ENCODE measurements around the gene QKI. TPM values are rescaled to one million over a fixed set of nuclear protein-coding genes. Genes with fewer than 3 reads are reported as not detected.
"Not testable (repeated sequence)": the region's sequence is repeated elsewhere in the genome, so short reads cannot be mapped to it uniquely, and the experiment has no call there.

QKI gene
- total RNA-seq, 4 donors from 2014 or later, result 283 to 425 (median 344) TPM

- ATAC-seq (peak; percentile 62 to 68), DNase-seq (no peak)
- in situ Hi-C loops (cut with MboI; ENCODE audit: low sequenced_read_pairs in 4 of 4), result loop anchor here (5.0 to 25.0 kb wide), 6 partner anchors 157 to 677 kb away; no protein-coding TSS in a partner anchor
- Histone ChIP-seq H3K9me3 (no peaks in the 10 kb centered on the region), H3K4me1 (peaks cover 96 to 100% of the 10 kb centered on the region in 2 donors), H3K27ac (peak overlapping the region; percentile 98 to 99 (median 99)), H3K27me3 (no peaks in the 10 kb centered on the region), H3K36me3 (no peaks in the 10 kb centered on the region), H3K4me3 (peak overlapping the region in 3 of 4 donors; percentile 13 to 26 (median 17))
- intact Hi-C loops (cut with DNase I; ENCODE audit: low total_unique reads), result loop anchor here (2.0 to 10.0 kb wide), 2 partner anchors 387 to 529 kb away; no protein-coding TSS in a partner anchor
- TF ChIP-seq POLR2A (IDR thresholded peaks at IDR 0.05), result no peak
- peak in 4 of 5 experiments; percentile 33 to 83 (median 44) for TF ChIP-seq CTCF (IDR thresholded peaks at IDR 0.05 in 4 of 5, conservative IDR thresholded peaks at IDR 0.05 in 1 of 5)
Measured at GRCh38 chr6:163427498-163428254, 13.2 kb downstream of the QKI start.

GRCh38 chr6:163428373-163428772, 13.9 kb downstream of the QKI start:
- Histone ChIP-seq H3K27me3 (no peaks in the 10 kb centered on the region), H3K4me1 (peaks cover 96 to 100% of the 10 kb centered on the region in 2 donors), H3K27ac (peak overlapping the region; percentile 98 to 99 (median 99)), H3K36me3 (no peaks in the 10 kb centered on the region), H3K4me3 (peak overlapping the region in 2 of 4 donors; percentile 13 to 17), H3K9me3 (no peaks in the 10 kb centered on the region)
- in situ Hi-C loops (cut with MboI; ENCODE audit: low sequenced_read_pairs in 4 of 4) (loop anchor here (5.0 to 25.0 kb wide), 6 partner anchors 156 to 676 kb away; no protein-coding TSS in a partner anchor), intact Hi-C loops (cut with DNase I; ENCODE audit: low total_unique reads) (loop anchor here (2.0 to 10.0 kb wide), 2 partner anchors 386 to 528 kb away; no protein-coding TSS in a partner anchor)
- no peak for DNase-seq
- TF ChIP-seq POLR2A (IDR thresholded peaks at IDR 0.05), result no peak
- TF ChIP-seq CTCF (IDR thresholded peaks at IDR 0.05 in 4 of 5, conservative IDR thresholded peaks at IDR 0.05 in 1 of 5), result no peak
- no peak for ATAC-seq

- peaks cover 94 to 96% of the 10 kb centered on the region in 2 donors for H3K4me1 ChIP-seq
- no peaks in the 10 kb centered on the region for H3K27me3 ChIP-seq
- peak overlapping the region; percentile 98 to 99 (median 99) for H3K27ac ChIP-seq
- no peaks in the 10 kb centered on the region for H3K9me3 ChIP-seq
- ATAC-seq, result no peak
- intact Hi-C loops (cut with DNase I; ENCODE audit: low total_unique reads), result loop anchor here (2.0 to 10.0 kb wide), 2 partner anchors 385 to 527 kb away; no protein-coding TSS in a partner anchor
- H3K4me3 ChIP-seq, result no peak overlapping the region
- no peak for DNase-seq
- H3K36me3 ChIP-seq, result no peaks in the 10 kb centered on the region
- in situ Hi-C loops (cut with MboI; ENCODE audit: low sequenced_read_pairs in 4 of 4), result loop anchor here (5.0 to 25.0 kb wide), 9 partner anchors 155 to 682 kb away; no protein-coding TSS in a partner anchor
- TF ChIP-seq CTCF (IDR thresholded peaks at IDR 0.05 in 4 of 5, conservative IDR thresholded peaks at IDR 0.05 in 1 of 5), result no peak
- TF ChIP-seq POLR2A (IDR thresholded peaks at IDR 0.05), result no peak
Measured at GRCh38 chr6:163429858-163430448, 15.4 kb downstream of the QKI start.

GRCh38 chr6:163432300-163432699, 17.8 kb downstream of the QKI start:
- intact Hi-C loops (cut with DNase I; ENCODE audit: low total_unique reads), result no loop called here
- Histone ChIP-seq H3K36me3 (no peaks in the 10 kb centered on the region), H3K27me3 (no peaks in the 10 kb centered on the region), H3K4me3 (no peak overlapping the region), H3K27ac (peak overlapping the region; percentile 98 to 99 (median 99)), H3K4me1 (peaks cover 89 to 95% of the 10 kb centered on the region in 2 donors), H3K9me3 (no peaks in the 10 kb centered on the region)
- DNase-seq, result no peak
- in situ Hi-C loops (cut with MboI; ENCODE audit: low sequenced_read_pairs in 4 of 4), result loop anchor here (5.0 to 25.0 kb wide), 5 partner anchors 153 to 680 kb away; no protein-coding TSS in a partner anchor
- TF ChIP-seq CTCF (IDR thresholded peaks at IDR 0.05 in 4 of 5, conservative IDR thresholded peaks at IDR 0.05 in 1 of 5) (no peak), POLR2A (IDR thresholded peaks at IDR 0.05) (no peak)
- ATAC-seq, result no peak

- Histone ChIP-seq H3K27ac (peak overlapping the region; percentile 60 to 99 (median 98)), H3K4me1 (peaks cover 89 to 95% of the 10 kb centered on the region in 2 donors)
- ATAC-seq; H3K36me3 ChIP-seq; DNase-seq; H3K9me3 ChIP-seq; H3K27me3 ChIP-seq; intact Hi-C loops (cut with DNase I; ENCODE audit: low total_unique reads); H3K4me3 ChIP-seq: not testable (repeated sequence)
- in situ Hi-C loops (cut with MboI; ENCODE audit: low sequenced_read_pairs in 4 of 4), result loop anchor here (5.0 to 25.0 kb wide), 5 partner anchors 151 to 679 kb away; no protein-coding TSS in a partner anchor
Measured at GRCh38 chr6:163433486-163433885, 19.0 kb downstream of the QKI start.

Measured in gastrocnemius medialis (tissue), 4 donors.